ENCODE measurements around the gene NPR2.

The NPR2 gene

GRCh38 chr9:35791297-35791921, at the start of gene NPR2:
Gene NPR2, plus strand, starts transcription at chr9:35791591. Its CDS starts 818 bp downstream, at chr9:35792409.
- no peaks in the 10 kb centered on the region for H3K36me3 ChIP-seq
- peak within 1 kb of the TSS in 7 of 11 experiments; percentile 24 to 64 (median 55); a peak in 9 of 22 replicates for H3K9ac ChIP-seq
- peaks cover 6 to 16% (median 13%) of the 10 kb centered on the region in 10 experiments; a peak in 14 of 20 replicates for H3K4me1 ChIP-seq
- peak within 1 kb of the TSS in 6 of 10 experiments; percentile 40 to 62 (median 46); a peak in 8 of 20 replicates for H3K4me3 ChIP-seq
- peaks cover 7 to 22% (median 15%) of the 10 kb centered on the region in 11 experiments; a peak in 20 of 22 replicates for H3K27me3 ChIP-seq
- H3K27ac ChIP-seq, result no peak within 1 kb of the TSS
- H3K9me3 ChIP-seq (replicated peaks in 1 of 11), result no peaks in the 10 kb centered on the region
- no peak for TF ChIP-seq Cebpa-rat (IDR thresholded peaks at IDR 0.05)
- no peaks in the 10 kb centered on the region for H4K20me1 ChIP-seq
- peak within 1 kb of the TSS in 10 of 11 experiments; percentile 30 to 66 (median 45); a peak in 19 of 22 replicates for H3K4me2 ChIP-seq

- TF ChIP-seq Cebpa-rat (IDR thresholded peaks at IDR 0.05), result no peak
- H3K36me3 ChIP-seq, result peaks cover 66 to 95% (median 79%) of the 10 kb centered on the region in 11 experiments
These were observed 49.7 kb upstream of the NPR2 start for GRCh38 chr9:35741740-35742139.

GRCh38 chr9:35743452-35743851, 47.9 kb upstream of the NPR2 start:
- H3K27ac ChIP-seq, result peak overlapping the region in 1 of 11 experiments; percentile 6; a peak in 1 of 22 replicates
- H3K9ac ChIP-seq, result no peak overlapping the region
- H3K27me3 ChIP-seq, result no peaks in the 10 kb centered on the region
- H3K4me1 ChIP-seq, result peaks cover 51 to 74% (median 64%) of the 10 kb centered on the region in 10 experiments
- no peak overlapping the region for H3K4me3 ChIP-seq
- H3K9me3 ChIP-seq (replicated peaks in 1 of 11), result no peaks in the 10 kb centered on the region
- H3K36me3 ChIP-seq, result peaks cover 49 to 79% (median 62%) of the 10 kb centered on the region in 11 experiments
- no peak for TF ChIP-seq Cebpa-rat (IDR thresholded peaks at IDR 0.05)
- H4K20me1 ChIP-seq, result peaks cover 0 to 100% (median 45%) of the 10 kb centered on the region in 11 experiments; a peak in 16 of 22 replicates
- peak overlapping the region in 10 of 11 experiments; percentile 0 to 100 (median 42); a peak in 15 of 22 replicates for H3K4me2 ChIP-seq

More at GRCh38 chr9:35741740-35742139, 49.7 kb upstream of the NPR2 start:
- Histone ChIP-seq H3K9me3 (replicated peaks in 1 of 11) (no peaks in the 10 kb centered on the region), H3K9ac (peak overlapping the region in 1 of 11 experiments; percentile 18; a peak in 1 of 22 replicates), H4K20me1 (peaks cover 0 to 100% (median 43%) of the 10 kb centered on the region in 11 experiments; a peak in 17 of 22 replicates), H3K27me3 (no peaks in the 10 kb centered on the region), H3K4me1 (peaks cover 46 to 61% (median 54%) of the 10 kb centered on the region in 10 experiments), H3K27ac (no peak overlapping the region), H3K4me2 (peak overlapping the region in 10 of 11 experiments; percentile 8 to 57 (median 43); a peak in 17 of 22 replicates), H3K4me3 (no peak overlapping the region)

- H3K9ac ChIP-seq, result no peak overlapping the region
- peaks cover 44 to 73% (median 56%) of the 10 kb centered on the region in 11 experiments for H3K36me3 ChIP-seq
- H3K27me3 ChIP-seq, result no peaks in the 10 kb centered on the region
- H3K4me3 ChIP-seq, result no peak overlapping the region
- TF ChIP-seq Cebpa-rat (IDR thresholded peaks at IDR 0.05), result no peak
- no peaks in the 10 kb centered on the region for H3K9me3 ChIP-seq (replicated peaks in 1 of 11)
- peak overlapping the region in 1 of 11 experiments; percentile 6; a peak in 2 of 22 replicates for H3K27ac ChIP-seq
- peaks cover 0 to 97% (median 47%) of the 10 kb centered on the region in 11 experiments; a peak in 16 of 22 replicates for H4K20me1 ChIP-seq
- H3K4me1 ChIP-seq, result peaks cover 54 to 74% (median 64%) of the 10 kb centered on the region in 10 experiments
- peak overlapping the region in 10 of 11 experiments; percentile 0 to 100 (median 42); a peak in 16 of 22 replicates for H3K4me2 ChIP-seq
These were observed 47.4 kb upstream of the NPR2 start for GRCh38 chr9:35743880-35744518.

- no peak for TF ChIP-seq Cebpa-rat (IDR thresholded peaks at IDR 0.05)
- Histone ChIP-seq H3K27ac (no peak overlapping the region), H3K4me3 (peak overlapping the region in 3 of 10 experiments; percentile 81 to 97 (median 91); a peak in 5 of 20 replicates)
These were observed 45.8 kb upstream of the NPR2 start for GRCh38 chr9:35745569-35745968.

GRCh38 chr9:35746583-35746982, 44.8 kb upstream of the NPR2 start:
- Histone ChIP-seq H3K4me1 (peaks cover 65 to 82% (median 73%) of the 10 kb centered on the region in 10 experiments), H3K9ac (peak overlapping the region in 5 of 11 experiments; percentile 84 to 88 (median 86); a peak in 7 of 22 replicates), H3K36me3 (peaks cover 24 to 60% (median 38%) of the 10 kb centered on the region in 11 experiments; a peak in 21 of 22 replicates), H3K4me2 (peak overlapping the region; percentile 78 to 100 (median 96)), H4K20me1 (peaks cover 0 to 71% (median 43%) of the 10 kb centered on the region in 11 experiments; a peak in 16 of 22 replicates), H3K4me3 (peak overlapping the region; percentile 81 to 97 (median 88); a peak in 18 of 20 replicates), H3K27me3 (no peaks in the 10 kb centered on the region), H3K27ac (no peak overlapping the region), H3K9me3 (replicated peaks in 1 of 11) (no peaks in the 10 kb centered on the region)
- TF ChIP-seq Cebpa-rat (IDR thresholded peaks at IDR 0.05), result no peak

More at GRCh38 chr9:35745569-35745968, 45.8 kb upstream of the NPR2 start:
- Histone ChIP-seq H3K27me3 (no peaks in the 10 kb centered on the region), H3K4me1 (peaks cover 68 to 87% (median 76%) of the 10 kb centered on the region in 10 experiments), H3K9ac (peak overlapping the region in 3 of 11 experiments; percentile 24 to 87 (median 56); a peak in 5 of 22 replicates), H4K20me1 (peaks cover 0 to 81% (median 47%) of the 10 kb centered on the region in 11 experiments; a peak in 16 of 22 replicates), H3K36me3 (peaks cover 28 to 60% (median 40%) of the 10 kb centered on the region in 11 experiments), H3K4me2 (peak overlapping the region; percentile 78 to 100 (median 96)), H3K9me3 (replicated peaks in 1 of 11) (no peaks in the 10 kb centered on the region)

GRCh38 chr9:35748242-35748857, 43.0 kb upstream of the NPR2 start:
- H3K36me3 ChIP-seq, result peaks cover 25 to 61% (median 42%) of the 10 kb centered on the region in 11 experiments
- H3K9me3 ChIP-seq (replicated peaks in 1 of 11), result no peaks in the 10 kb centered on the region

More at GRCh38 chr9:35748242-35748857, 43.0 kb upstream of the NPR2 start:
- TF ChIP-seq Cebpa-rat (IDR thresholded peaks at IDR 0.05), result no peak
- Histone ChIP-seq H3K27me3 (no peaks in the 10 kb centered on the region), H4K20me1 (peaks cover 0 to 53% (median 34%) of the 10 kb centered on the region in 11 experiments; a peak in 15 of 22 replicates), H3K4me2 (peak overlapping the region; percentile 78 to 100 (median 96)), H3K4me1 (peaks cover 53 to 64% (median 56%) of the 10 kb centered on the region in 10 experiments), H3K27ac (peak overlapping the region; percentile 79 to 90 (median 81)), H3K4me3 (peak overlapping the region; percentile 81 to 97 (median 88)), H3K9ac (peak overlapping the region; percentile 77 to 89 (median 85))
